Right atrium auricular region (tissue), 2 donors: ENCODE measurements around the gene SOWAHA. TPM values are rescaled to one million over a fixed set of nuclear protein-coding genes. Genes with fewer than 3 reads are reported as not detected.

Experiments used
- DNase-seq: peaks from one replicate; pipeline ENCODE4 v3.0.0-alpha.2; 2019; ENCODE audit warnings: low spot score
- H3K27ac ChIP-seq, 2 donors: fragments of 200-600 bp; sonication (generic); 1 replicate in 1 of 2; 2 replicates in 1 of 2; pipeline ENCODE4 v1.5.1; 2016 to 2019
- H3K27me3 ChIP-seq, 2 donors: fragments of 200-600 bp; sonication (generic); one replicate each; pipeline versions ENCODE4 v1.5.1 to v1.6.0; 2017 to 2019
- H3K36me3 ChIP-seq: fragments of 200-600 bp; sonication (generic); one replicate; pipeline ENCODE4 v1.5.1; 2016
- H3K4me1 ChIP-seq, 2 donors: fragments of 200-600 bp; sonication (generic); one replicate each; pipeline versions ENCODE4 v1.5.1 to v1.6.0; 2017 to 2019
- H3K4me3 ChIP-seq, 2 donors: fragments of 200-600 bp; sonication (generic); 1 replicate in 1 of 2; 2 replicates in 1 of 2; pipeline ENCODE4 v1.5.1; 2017 to 2019; ENCODE audit warnings: mild to moderate bottlenecking in 1 of 2, moderate library complexity in 1 of 2
- H3K9me3 ChIP-seq, 2 donors: fragments of 200-600 bp; sonication (generic); one replicate each; pipeline ENCODE4 v1.5.1; 2019
- CTCF ChIP-seq, 2 donors: fragments of 200-600 bp; sonication (generic); IDR thresholded peaks; one replicate each; pipeline ENCODE4 v1.5.1; 2019; ENCODE audit warnings: antibody characterized with exemption in 2 of 2
- total RNA-seq, 2 donors: library from RNA; depleted of rRNA; stranded (reverse); fragments of >200 nt; gene quantifications; one replicate each; pipeline ENCODE4 v1.1.0, GENCODE V29; 2016

SOWAHA gene
- total RNA-seq, 2 donors from 2014 or later, result not detected

DNA sequence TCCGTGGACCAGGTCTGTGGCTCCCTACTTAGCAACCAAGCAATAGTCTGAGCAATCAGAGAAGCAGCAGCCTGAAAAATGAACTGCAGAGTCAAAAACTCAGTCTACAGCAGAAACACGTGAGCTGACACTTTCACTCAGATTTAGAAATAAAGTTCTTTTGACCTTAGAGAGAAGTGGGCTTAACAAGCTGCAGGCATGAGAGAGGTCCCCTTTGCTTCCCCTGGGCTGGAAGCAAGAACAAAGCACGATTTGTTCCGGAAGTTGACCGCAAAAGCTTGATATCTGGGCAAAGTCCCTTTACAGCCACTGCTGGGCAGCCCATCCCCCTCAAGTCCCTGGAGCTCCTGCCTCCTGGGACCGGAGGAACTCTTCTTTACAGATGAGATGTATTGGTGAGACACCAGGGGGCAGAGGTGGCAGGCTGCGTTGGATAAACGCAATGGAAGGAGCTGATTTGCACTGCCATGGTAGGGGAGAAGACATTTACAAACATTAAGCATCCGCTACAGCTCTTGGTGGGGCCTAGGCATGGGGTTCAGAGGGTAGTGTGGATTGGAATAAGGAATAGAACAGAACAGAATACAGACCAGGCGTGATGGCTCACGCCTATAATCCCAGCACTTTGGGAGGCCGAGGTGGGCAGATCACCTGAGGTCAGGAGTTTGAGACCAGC lies 5.8 kb upstream of the SOWAHA start:
- Histone ChIP-seq H3K9me3 (no peaks in the 10 kb centered on the region), H3K4me3 (no peak overlapping the region), H3K4me1 (no peaks in the 10 kb centered on the region), H3K36me3 (no peaks in the 10 kb centered on the region), H3K27ac (no peak overlapping the region), H3K27me3 (peaks cover 10 to 15% of the 10 kb centered on the region in 2 donors)
- TF ChIP-seq CTCF (IDR thresholded peaks at IDR 0.05), result no peak
- no peak for DNase-seq

- H3K4me3 ChIP-seq, result no peak overlapping the region
- peaks cover 10 to 16% of the 10 kb centered on the region in 2 donors for H3K27me3 ChIP-seq
- DNase-seq, result no peak
- no peaks in the 10 kb centered on the region for H3K36me3 ChIP-seq
- TF ChIP-seq CTCF (IDR thresholded peaks at IDR 0.05), result no peak
- no peak overlapping the region for H3K27ac ChIP-seq
- H3K9me3 ChIP-seq, result no peaks in the 10 kb centered on the region
- H3K4me1 ChIP-seq, result peaks cover 0 to 7% of the 10 kb centered on the region in 2 donors
Measured at GRCh38 chr5:132808448-132808847, 4.7 kb upstream of the SOWAHA start.

DNA sequence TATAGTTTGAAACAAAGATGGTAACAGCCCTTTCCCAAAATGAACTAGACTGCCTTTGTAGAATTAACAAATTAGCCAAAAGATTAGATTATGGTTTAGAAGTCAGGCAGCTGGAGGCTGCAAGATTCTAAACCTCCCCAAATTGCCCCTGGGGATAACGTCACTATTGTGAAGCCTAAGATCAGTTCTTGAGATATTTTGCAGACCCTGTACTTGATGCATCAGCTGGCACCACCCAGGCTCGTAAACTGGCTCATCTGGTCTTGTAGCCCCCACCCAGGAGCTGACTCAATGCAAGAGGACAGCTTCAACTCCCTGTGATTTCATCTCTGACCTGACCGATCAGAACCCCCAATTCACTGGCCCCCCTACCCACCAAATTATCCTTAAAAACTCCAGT lies 4.2 kb upstream of the SOWAHA start:
- no peak overlapping the region for H3K4me3 ChIP-seq
- no peak overlapping the region for H3K27ac ChIP-seq
- peaks cover 12 to 19% of the 10 kb centered on the region in 2 donors for H3K27me3 ChIP-seq
- TF ChIP-seq CTCF (IDR thresholded peaks at IDR 0.05), result no peak
- H3K36me3 ChIP-seq, result no peaks in the 10 kb centered on the region
- DNase-seq, result no peak
- H3K9me3 ChIP-seq, result no peaks in the 10 kb centered on the region
- peaks cover 0 to 11% of the 10 kb centered on the region in 2 donors for H3K4me1 ChIP-seq

DNA sequence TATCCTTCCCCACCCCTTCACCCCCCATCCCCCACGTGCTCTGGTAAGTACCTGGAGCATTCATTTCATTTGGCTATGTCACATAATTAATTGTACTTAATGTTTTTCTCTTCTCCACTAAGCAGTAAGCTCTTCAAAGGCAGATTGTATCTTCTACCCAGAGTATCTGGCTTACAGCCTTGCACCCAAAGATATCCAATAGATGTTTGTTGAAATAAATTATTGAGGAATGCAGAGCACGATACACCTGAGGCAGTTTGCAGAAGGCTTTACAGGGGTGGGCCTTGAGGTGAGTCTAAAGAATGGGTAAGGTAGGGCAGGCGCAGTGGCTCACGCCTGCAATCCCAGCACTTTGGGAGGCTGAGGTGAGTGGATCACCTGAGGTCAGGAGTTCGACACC lies 2.5 kb upstream of the SOWAHA start:
- Histone ChIP-seq H3K27ac (no peak overlapping the region), H3K9me3 (no peaks in the 10 kb centered on the region), H3K4me3 (no peak overlapping the region), H3K36me3 (no peaks in the 10 kb centered on the region), H3K4me1 (peaks cover 0 to 15% of the 10 kb centered on the region in 2 donors), H3K27me3 (peaks cover 17 to 21% of the 10 kb centered on the region in 2 donors)
- no peak for DNase-seq
- no peak for TF ChIP-seq CTCF (IDR thresholded peaks at IDR 0.05)

- no peak for TF ChIP-seq CTCF (IDR thresholded peaks at IDR 0.05)
- DNase-seq, result no peak
- H3K36me3 ChIP-seq, result no peaks in the 10 kb centered on the region
- no peak overlapping the region for H3K4me3 ChIP-seq
- H3K27me3 ChIP-seq, result peaks cover 17 to 21% of the 10 kb centered on the region in 2 donors
- H3K4me1 ChIP-seq, result peaks cover 0 to 15% of the 10 kb centered on the region in 2 donors
- H3K9me3 ChIP-seq, result no peaks in the 10 kb centered on the region
- no peak overlapping the region for H3K27ac ChIP-seq
Measured at GRCh38 chr5:132812123-132812765, 858 bp upstream of the SOWAHA start.
